ENCODE measurements around the gene ATP8A2.

ATP8A2 gene

DNA sequence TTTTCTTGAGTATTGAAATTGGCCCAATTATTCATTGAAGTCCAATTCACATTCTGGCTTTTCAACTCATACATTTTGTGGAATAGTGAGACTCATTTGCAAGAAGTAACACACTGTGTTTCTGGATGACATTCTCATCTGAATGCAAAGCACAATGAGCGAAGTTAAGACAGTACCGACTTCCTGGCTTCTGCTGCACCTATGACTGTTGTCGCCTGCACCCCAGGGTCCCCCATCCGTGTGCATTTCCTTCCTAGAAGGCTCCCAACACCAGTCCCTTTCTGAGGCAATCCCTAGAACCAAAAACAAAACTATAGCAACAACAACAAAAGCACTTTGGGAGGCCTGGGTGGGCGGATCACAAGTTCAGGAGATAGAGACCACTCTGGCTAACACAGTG, 496.7 kb downstream of the ATP8A2 start:
- DNase-seq, result no peak

DNA sequence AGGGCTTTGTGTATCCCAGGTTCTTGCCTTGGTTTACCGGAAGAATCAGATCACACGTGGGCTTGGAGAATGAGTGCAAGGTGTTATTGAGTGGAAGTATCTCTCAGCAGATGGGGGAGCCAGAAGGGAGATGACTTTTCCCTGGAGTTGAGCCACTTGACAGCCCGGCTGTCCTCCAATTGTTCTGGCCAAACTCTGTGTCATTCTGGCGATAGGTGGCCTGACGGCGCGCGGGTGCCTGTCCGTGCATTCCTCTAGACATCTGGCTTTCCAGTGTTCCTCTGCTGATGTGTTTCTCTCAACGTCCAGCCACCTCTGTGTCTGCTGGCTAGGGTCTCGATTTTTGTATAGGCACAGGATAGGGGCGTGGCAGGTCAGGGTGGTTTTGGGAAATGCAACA, 498.2 kb downstream of the ATP8A2 start:
- DNase-seq, result no peak

GRCh38 chr13:25871389-25872125, 499.8 kb downstream of the ATP8A2 start:
- no peak for DNase-seq

DNA sequence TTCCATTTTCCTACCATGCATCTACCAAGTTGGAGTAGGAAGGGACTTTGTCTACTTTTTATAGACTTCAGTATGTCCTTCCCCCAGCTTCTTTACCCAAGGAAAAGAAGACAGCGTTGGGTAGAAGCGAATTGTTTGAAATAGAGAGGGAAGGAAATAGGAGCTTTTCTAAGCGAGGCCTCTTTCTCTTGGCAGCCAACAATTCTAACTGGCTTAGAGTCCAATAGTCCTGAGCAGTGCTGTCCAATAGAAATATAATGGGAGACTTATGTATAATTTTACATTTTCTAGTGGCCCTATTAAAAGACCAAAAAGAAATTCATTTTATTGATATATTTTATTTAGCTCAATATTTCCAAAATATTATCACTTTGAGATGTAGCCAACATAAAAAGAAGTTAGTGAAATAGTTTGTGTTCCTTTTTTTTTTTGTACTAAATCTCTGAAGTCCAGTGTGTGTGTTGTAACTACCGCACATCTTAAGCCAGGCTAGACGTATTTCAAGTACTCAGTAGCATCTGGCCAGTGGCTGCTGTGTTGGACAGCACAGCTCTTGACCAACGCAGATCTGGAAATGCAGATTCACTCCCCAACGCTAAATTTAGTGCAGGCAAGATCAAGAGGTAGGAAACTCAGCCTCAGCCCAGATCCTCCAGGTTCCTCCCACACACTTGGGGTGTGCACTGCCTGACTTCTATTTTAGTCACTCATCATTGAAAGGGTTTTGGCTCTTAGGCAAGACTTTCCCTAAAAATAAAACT, 500.9 kb downstream of the ATP8A2 start:
- DNase-seq, result no peak

- no peak for DNase-seq
Measured at GRCh38 chr13:25873242-25873612, 501.5 kb downstream of the ATP8A2 start.

DNA sequence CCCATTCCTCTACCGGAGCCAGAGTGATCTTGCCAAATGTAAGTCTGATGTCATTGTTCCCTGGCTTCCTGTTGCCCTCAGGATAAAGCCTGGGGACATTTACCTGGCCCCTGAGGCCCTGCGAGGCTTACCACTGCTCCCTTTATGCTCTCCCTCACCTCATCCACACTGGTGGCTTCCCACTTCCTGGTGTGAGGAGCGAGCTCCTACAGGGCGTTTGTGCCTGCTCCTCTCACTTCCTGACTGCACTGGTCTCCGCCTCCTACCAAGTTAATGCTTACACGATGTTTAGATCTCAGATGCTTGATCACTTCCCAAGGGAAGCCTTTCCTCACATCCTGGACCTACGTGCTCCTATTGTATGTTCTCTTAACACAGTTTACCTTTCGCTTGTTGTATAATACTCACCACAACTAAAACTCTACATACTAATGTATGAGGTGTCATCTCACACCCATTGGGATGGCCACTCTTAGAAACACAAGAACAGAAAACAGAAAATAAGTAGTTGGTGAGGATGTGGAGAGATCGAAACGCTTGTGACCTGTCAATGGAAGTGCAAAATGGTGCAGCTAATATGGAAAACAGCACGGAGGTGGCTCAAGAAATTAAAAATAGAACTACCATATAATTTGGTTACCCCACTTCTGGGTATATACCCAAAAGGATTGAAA, 502.4 kb downstream of the ATP8A2 start:
- DNase-seq, result no peak

DNA sequence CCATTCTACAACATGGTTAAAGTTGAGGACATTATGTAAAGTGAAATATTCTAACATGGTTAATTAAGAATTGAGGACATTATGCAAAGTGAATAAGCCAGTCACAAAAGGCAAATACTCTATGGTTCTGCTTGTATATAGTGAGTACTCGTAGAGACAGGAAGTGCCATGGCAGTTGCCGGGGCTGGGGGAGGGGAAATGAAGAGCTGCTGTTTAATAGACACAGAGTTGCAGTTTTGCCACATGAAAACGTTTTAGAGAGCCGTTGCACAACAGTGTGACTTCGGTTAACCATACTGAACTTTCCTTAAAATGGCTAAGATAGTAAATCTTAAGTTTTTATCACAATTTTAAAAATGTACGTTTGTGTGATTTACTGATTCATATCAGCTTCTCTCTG, 503.1 kb downstream of the ATP8A2 start:
- DNase-seq, result peak; percentile 57

DNA sequence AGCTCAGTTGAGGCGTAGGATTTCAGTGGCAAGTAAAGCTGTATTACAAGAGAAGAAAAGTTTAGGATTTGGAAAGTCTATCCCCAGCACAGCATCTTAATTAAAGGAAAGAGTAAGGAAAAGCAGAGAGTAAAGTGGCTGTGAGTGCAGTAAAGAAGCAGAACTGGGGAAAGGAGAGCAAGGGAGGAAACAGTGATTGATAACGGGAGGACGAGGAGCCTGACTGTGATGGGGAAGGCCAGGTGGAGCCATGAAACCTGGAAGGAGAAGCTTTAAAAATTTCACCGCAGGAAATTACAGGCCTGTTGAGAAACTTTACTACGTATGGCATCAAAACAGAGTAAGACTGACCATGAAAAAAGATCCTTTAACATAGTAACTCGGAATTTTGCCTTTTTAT, 504.5 kb downstream of the ATP8A2 start:
- no peak for DNase-seq

GRCh38 chr13:25879466-25879865, 507.7 kb downstream of the ATP8A2 start:
- no peak for DNase-seq

DNA sequence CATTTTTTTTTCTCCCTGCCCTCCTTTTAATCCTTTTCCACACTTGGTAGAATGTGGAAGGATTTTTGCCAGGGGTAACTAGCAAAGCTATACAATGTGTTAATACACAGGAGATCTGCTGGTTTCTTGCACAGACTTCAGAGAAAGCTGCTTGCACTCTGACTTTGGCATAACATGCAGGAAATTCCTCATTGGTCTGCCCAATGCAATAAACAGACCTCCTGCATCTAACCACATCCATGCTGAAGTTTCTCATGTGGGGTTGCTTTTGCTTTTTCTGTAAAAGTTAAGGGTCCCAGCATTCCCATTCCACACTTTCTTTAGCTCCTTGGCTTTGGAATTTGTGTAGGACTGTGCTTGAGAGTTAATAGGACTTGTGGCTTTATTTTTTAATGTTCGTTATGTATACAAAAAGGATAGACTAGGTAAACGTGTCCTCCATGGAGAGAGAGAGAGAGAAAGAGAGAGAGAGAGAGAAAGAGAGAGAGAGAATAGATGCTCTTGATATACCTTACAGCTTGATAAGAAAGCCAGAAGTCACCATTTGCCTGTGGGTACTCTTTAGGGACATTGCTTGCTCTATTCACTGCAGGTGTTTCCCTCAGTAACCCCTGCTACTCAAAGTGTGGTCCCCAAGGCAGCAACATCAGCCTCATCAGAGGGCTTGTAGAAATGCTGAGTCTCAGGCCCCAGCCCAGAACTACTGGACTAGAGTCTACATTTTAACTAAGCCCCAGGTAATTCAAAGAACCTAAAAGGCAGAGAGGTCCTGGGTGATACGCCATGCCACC, 509.6 kb downstream of the ATP8A2 start:
- DNase-seq, result no peak

DNA sequence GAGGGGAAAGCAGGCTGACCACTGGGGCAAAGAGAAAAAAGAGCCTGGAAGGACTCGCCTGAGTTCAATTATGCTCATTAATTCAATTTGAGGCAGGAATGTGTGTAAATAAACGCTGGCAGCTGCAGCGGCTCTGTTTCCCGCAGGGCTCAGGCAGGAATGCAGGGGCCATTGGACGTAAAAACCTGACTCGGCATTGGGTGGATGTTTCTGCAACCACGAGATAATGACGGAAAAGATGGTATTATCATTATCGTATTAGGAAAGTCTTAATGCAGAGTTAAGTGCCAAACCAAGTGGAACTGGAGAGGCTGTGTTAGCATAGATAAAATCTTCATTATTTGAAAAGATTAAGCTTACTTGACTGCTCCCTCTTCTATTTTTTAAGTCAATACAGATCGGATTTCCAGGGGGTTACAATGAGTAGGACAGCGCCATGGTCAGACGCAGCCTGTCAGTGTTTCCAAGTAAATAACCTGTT, 510.2 kb downstream of the ATP8A2 start:
- no peak for DNase-seq

DNA sequence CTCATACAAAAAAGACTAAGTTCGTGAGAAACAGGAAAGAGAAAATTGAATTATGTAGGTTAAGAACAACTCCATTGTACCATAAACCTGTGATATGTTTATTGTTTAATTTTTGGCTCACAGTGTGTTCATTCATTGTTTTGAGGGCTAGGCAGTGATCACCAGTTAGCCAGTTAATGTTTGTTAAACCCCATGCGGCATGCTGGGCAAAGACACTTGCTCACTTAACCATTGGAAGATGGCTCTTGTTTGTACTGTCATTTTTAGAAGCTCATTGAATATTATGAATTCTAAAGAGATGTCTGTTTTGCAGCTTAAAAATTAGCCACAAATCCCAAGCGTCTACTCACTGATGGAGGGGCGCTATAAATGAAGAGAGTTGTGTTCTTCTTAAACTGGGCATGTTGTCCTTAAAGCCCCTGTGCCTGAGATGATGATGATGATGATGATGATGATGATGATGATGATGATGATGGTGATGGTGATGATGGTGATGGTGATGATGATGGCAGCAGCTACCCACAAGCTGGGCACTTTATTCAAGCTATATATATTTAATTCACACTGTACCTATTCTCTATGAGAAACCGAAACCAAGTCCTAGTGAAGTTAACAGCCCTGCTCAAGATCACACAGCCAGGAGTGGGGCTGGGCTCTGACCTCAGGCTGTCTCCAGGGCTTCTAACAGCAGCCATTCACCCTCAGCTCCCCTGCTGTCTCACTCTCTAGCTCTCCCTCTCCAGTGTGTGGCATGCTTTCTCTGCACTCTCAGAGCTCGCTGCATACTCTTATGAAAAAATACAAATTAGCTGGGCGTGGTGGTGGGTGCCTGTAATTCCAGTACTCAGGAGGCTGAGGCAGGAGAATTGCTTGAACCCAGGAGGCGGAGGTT, 510.9 kb downstream of the ATP8A2 start:
- DNase-seq, result no peak

DNA sequence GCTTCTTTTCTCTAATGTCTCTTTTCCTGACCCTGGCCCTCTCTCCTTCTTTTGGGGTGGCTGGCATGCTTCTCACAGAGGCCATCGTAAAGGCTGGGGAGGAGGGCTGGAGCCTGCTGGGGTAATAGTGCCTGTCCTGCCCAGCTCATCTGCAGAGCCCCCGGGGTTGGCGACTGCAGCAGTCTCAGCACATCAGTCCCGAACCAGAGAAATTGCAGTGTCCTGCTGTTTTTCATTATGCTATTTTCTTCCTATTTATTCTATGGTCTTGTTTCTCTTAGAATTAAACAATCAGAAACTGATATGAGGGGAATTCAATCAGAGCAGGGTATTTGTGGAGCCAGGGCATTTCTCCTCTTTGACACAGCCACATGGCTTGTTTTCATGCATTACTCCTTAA, 513.6 kb downstream of the ATP8A2 start:
- DNase-seq, result no peak

DNA sequence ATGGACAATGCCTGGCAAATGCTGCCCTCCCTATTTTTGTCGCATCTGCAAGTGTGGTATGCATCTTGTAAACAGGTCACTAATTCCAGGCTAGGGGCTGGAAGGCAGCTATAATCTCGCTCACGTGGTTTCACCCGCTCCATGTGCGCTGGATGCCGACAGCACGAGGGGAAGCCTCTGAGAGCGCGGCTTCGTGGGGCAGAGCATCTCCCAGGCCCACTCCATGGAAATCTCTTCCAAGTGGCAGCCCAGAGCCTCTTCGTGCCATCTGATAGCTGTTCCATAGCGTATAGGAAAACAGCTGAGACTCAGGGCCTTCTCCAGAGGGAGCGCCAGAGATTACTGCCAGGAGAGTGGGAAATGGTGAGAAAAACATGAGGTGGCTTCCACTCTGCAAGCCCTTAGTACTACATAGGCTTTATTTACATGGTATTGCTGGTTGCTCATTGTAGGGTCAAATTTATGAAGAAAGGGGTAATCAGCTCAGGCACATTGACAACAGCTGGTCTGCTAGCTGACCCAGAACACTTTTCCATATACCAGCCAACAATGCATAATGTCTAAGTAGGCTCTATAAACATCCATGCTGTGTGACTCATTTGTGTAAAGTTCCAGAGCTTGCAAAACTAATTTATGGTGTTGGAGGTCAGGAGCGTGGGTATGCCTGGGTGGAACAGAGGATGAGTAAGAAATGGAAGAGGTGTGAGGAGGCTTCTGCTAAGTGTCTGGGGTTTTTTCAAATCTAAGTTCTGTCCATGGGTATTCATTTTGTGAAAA, 514.9 kb downstream of the ATP8A2 start:
- peak; percentile 41 for DNase-seq

GRCh38 chr13:25887962-25888655, 516.3 kb downstream of the ATP8A2 start:
- DNase-seq, result no peak

GRCh38 chr13:25890671-25891212, 519.0 kb downstream of the ATP8A2 start:
- no peak for DNase-seq

- no peak for DNase-seq
Measured at GRCh38 chr13:25898991-25899390, 527.2 kb downstream of the ATP8A2 start.

DNA sequence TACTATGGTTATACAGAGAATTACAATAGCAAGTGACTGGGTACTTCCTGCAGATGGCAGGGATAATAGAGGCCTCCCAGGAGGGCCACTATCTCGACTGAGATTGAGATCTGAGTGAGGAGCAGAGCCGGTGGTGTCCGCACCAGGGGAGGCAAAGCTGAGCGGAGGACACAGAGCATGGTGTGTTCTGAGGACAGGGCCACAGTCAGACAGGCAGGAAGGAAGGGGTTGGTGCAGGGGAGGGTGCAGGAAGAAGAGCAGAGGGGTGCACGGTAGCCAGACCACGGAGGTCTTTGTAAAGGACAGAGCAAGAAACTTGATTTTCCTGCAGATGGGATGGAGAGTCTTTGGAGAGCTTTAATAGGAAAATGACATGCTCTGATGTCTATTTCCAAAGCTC, 527.7 kb downstream of the ATP8A2 start:
- no peak for DNase-seq

GRCh38 chr13:25899952-25900351, 528.2 kb downstream of the ATP8A2 start:
- no peak for DNase-seq

Data from activated CD4-positive, alpha-beta T cell treated with anti-CD3 and anti-CD28 coated beads, Interleukin-2, Interleukin-6, amounts not matched to agents 100 ng/mL and 50 ng/mL, durations not matched to agents 16 hours and 8 hours (primary cell).